Muscle of arm (tissue), 12 donors: Measurements from ENCODE around the gene EFHD2. TPM values are rescaled to one million over a fixed set of nuclear protein-coding genes. Genes with fewer than 3 reads are reported as not detected.
"Not testable (repeated sequence)": the region's sequence is repeated elsewhere in the genome, so short reads cannot be mapped to it uniquely, and the experiment has no call there.

ENCODE experiments used
- DNase-seq: peaks from one replicate; pipeline ENCODE4 v3.0.0-alpha.2; 2013
- polyA plus RNA-seq, 12 donors: library from polyadenylated mRNA; unstranded; fragments of 120-200 nt; gene quantifications; one replicate each; pipeline ENCODE4 v1.2.1, GENCODE V29; 2013; ENCODE audit not compliant: insufficient read length in 12 of 12

EFHD2 gene
- polyA plus RNA-seq, 12 donors = 19.1 to 46.5 (median 25.0) TPM; not detected in 1

DNA sequence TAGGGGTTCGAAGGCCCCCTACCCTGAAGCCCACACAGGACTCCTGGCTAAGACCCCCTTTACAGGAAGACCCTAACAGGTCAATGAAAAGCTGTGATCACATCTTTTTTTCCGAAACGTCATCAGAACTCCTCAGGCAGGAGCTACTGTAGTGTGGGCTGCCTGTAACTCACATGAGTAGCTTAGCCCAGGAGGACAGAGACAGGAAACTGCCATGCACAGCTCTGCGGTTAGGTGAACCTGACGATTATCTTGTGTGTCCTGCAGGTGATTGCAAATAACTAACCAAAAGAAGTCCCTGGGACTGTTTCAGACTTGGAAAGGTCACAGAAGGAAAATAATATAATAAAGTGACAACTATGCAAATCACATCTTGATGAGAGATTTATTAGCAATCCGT lies 62.0 kb downstream of the EFHD2 start:
- DNase-seq = not testable (repeated sequence)

- DNase-seq = no peak
These were observed 62.9 kb downstream of the EFHD2 start for GRCh38 chr1:15472587-15472986.

DNA sequence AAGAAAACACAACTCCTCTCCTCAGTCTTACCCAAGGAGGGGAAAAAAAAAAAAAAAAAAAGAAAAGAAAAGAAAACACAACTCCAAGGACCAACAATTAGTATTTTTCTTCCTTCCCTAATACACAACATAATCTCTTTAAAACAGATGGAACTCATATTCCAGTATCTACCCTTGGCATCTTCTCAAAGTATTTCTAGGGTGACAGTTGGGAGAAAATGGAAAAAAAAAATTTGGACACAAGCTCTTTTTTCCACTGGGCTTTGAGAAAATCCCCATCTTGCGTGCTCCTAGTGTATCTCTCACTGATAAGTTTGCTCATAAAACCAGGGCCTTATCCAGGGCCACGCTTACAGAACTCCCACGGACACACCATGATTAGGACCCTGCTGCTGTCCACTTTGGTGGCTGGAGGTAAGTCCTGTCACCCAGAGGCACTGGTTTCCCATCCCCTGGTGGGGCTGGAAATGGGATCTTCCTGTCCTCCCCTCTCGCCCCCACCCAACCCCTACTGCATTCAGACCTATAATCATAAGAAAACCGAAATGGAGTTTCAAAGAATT lies 66.1 kb downstream of the EFHD2 start, which contains the start of gene CELA2B:
Gene CELA2B, plus strand, starts transcription at position 353 of the 563 bp plus-strand sequence. Its CDS starts 22 bp downstream, at position 375.
- DNase-seq = no peak

GRCh38 chr1:15476927-15477326 lies 67.2 kb downstream of the EFHD2 start:
- no peak for DNase-seq

DNA sequence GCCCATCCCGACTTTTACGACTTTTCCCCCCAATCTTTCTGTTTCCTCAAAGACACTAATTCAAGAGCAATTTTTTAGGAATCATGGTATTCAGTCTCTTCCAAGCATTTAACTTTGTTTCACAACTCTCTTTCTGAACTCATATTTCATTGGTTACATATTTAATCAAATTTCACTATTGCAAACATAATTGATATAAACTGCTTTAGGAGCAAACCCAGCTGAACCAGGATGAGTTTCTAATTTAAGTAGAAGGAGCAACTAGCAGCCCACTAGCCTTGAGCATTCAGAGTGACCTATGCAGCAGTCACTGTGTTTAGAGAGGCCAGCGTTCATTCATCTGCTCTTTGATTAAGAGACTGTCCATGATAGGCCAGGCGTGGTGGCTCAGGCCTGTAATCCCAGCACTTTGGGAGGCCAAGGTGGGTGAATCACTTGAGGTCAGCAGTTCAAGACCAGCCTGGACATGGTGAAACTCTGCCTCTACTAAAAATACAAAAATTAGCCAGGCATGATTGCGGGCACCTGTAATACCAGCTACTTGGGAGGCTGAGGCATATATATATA lies 68.0 kb downstream of the EFHD2 start:
- DNase-seq = no peak

Other genes with a start within 250 kb of the EFHD2 start
- gene FHAD1, start 162.7 kb upstream of the EFHD2 start, polyA plus RNA-seq = 1 to 10 TPM in 9 of 12 donors, under 1 TPM in 1, not detected in 2; 0.88 to 2.4 (median 1.6) TPM
- 1 to 10 TPM in 1 of 12 donors, under 1 TPM in 9, not detected in 2; 0.18 to 1.4 (median 0.63) TPM for gene CTRC, start 28.6 kb downstream of the EFHD2 start, polyA plus RNA-seq
- under 1 TPM in 4 of 12 donors, not detected in 8; 0.20 to 0.54 (median 0.37) TPM for gene CELA2A, start 46.8 kb downstream of the EFHD2 start, polyA plus RNA-seq
- gene CELA2B, start 66.2 kb downstream of the EFHD2 start, polyA plus RNA-seq = 1 to 10 TPM in 10 of 12 donors, not detected in 2; 1.4 to 5.5 (median 3.4) TPM
- gene CASP9, start 114.3 kb downstream of the EFHD2 start, polyA plus RNA-seq = 10 to 100 TPM in 11 of 12 donors, not detected in 1; 13.2 to 20.0 (median 17.6) TPM
- gene DNAJC16, start 117.0 kb downstream of the EFHD2 start, polyA plus RNA-seq = 10 to 100 TPM in 11 of 12 donors, not detected in 1; 12.2 to 20.4 (median 16.6) TPM
- 1 to 10 TPM in 11 of 12 donors, not detected in 1; 1.2 to 5.6 (median 3.9) TPM for gene AGMAT, start 175.2 kb downstream of the EFHD2 start, polyA plus RNA-seq
- gene DDI2, start 207.6 kb downstream of the EFHD2 start, polyA plus RNA-seq = 10 to 100 TPM in 11 of 12 donors, not detected in 1; 19.6 to 27.3 (median 25.7) TPM